NCI-H2107 (cell line): Measurements from ENCODE around the gene NCAPH2.

Experiments
- DNase-seq: peaks from one replicate; lab custom pipeline; 2025; lab: John Stamatoyannopoulos, UW

NCAPH2 gene

DNA sequence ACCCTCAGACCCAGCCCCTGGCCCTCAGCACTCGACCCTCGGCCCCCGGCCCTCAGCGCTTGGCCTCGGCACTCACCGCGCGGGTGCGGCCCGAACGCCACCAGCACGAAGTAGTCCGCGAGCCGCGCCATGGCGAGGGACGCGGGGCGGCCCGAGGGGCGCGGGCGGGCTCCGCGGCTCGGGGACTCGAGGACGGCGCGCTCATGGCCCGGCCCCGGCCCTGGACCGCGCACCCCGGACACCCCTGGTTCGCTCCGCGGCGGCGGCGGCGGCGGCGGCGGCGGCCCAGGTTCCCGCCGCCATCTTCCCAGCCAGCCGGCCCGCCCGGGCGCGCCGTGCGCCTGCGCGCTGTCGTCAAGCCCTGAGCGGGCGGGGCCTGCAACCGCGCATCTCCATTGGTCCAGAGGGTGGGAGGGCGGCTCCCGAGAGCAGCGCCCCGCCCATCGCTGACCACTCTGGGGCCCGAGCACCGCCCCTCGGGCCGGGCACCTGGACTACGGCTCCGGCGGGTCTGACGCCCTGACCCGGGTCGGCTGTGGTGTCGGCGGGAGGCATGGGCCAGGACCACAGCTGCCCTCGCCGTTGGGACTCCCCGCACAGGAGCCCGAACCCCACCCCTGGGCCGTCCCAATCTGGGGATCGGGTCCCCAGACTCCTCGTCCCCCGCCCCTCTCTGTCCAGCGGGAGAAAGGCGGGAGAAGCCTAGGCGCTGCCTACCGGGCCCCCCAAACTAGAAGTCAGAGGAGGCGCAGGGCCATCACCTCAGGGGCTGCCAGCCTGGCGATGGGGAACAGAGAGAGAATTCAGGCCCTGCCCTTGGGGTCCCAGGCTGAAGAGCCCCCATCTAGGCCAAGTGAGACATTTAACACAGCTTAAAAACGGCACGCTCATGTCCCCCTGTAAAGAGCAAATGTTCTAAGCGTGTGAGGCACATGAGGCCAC, 33.0 kb upstream of the NCAPH2 start, which contains the start of gene SBF1:
SBF1 (minus strand) TSS at position 326 of the 942 bp plus-strand sequence; CDS start at position 131, 195 bp downstream.
- no peak for DNase-seq

DNA sequence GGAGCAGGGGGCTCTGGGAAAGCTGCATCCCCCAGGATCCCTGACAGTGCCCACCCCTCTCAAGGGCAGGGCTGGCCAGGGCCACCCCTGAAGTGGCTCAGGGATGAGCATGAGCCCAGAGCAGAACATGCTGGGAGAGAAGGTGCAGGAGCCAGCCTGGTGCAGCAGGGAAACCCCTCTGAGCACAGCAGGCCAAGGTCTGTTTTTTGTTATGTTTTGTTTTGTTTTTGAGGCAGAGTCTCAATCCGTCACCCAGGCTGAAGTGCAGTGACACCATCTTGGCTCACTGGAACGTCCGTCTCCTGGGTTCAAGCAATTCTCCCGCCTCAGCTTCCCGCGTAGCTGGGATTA, 32.4 kb upstream of the NCAPH2 start:
- no peak for DNase-seq

DNA sequence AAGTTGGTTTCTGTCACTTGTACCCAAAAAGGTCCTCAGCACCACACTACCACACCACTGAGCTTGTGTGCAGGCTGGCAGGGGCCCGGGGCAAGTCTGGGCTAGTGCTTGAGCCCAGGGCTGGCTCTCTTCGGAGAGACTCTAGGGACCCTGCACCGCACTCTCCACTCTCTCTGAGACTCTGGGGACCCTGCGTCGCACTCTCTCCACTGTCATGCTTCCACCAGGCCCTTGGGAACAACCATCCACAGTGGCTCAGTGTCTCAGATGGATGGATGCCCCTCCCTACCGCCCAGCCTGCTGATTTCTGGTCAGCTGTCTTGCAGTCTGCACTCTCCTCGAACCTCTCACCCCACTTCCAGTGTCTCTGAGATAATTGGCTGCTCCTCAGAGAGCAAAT, 31.2 kb upstream of the NCAPH2 start:
- no peak for DNase-seq

DNA sequence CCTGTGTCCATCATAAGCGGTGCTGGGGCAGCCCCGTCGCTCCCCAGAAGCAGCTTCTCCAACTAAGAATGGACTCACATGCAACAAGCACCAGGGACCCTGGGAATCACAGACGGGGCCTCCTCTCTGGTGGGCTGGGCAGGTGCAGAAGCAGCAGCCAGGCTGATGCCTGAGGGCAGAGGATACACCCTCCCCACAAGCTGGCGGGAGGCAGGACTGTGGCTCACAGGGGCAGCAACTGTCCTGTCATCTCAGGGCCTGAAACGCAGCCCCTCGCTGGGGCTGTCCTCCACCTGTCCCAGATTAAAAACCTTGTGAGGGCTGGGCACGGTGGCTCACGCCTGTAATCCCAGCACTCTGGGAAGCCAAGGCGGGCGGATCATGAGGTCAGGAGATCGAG, 30.1 kb upstream of the NCAPH2 start:
- no peak for DNase-seq

DNA sequence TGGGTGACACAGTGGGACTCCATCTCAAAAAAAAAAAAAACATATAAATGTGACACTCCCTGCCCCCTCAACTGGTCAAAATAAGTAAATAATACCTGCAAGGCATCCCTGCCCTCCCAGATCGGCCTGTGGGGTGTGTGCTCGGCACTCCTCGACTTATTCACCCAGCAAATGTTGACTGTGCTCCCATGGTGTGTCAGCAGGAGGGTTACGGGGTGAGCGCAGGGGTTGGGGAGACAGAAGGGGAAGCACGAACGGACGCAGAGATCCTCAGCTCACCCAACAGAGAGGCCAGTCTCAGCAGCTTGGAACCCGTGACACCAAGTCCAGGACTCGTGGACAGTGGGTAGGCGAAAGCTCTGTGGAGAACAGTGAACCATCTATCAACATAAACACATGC, 28.3 kb upstream of the NCAPH2 start:
- DNase-seq = no peak

DNA sequence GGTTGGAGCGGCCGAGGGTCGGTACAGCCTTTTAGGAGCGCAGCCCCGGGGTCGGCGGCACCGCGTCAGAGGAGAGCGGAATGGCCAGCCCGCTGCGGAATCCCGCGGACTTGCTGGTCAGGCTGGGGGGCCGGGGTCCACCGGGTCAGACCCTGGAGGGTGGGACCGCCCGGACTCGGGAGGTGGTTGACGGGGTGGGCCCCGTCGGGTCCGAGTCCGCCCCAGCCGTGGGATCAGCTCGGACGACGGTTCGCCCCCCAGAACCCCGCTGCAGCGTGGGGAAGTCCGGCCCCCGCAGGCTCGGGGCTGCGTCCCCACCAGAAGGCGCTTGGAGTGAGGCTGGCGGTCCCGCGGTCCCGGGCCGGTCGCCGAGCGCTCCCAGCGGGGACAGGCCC, 27.0 kb upstream of the NCAPH2 start:
- no peak for DNase-seq

DNA sequence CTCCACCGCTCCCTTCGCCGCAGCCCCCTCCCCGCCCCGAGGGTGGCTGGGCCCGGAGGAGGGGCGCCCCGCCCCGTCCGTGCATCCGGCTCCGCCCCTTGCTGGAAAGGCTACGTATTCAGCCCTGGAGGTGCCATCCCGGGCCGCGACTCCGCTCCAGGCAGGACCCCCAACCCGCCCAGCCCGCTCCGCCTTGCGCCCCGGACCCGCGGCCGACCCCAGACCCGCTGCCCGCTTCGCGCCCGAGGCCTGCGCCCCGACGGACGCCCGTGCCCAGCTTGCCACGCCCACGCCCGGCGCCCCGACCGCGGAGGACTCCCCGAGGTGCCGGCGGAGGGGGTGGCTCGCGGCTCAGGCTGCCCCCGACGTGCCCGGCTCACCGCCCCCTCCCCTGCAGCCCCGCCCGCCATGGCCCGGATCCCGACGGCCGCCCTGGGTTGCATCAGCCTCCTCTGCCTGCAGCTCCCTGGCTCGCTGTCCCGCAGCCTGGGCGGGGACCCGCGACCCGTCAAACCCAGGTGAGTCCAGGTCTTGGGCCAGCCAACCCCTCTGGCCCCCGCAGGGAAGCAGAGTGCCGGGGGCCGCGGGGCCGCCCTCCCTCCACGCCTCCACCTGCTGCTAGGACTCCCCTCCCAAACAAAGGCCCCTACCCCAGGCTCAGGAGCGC, 26.5 kb upstream of the NCAPH2 start, which contains the start of gene ADM2:
ADM2 (plus strand) TSS at position 104 of the 667 bp plus-strand sequence; CDS start at position 409, 305 bp downstream.
- no peak for DNase-seq

DNA sequence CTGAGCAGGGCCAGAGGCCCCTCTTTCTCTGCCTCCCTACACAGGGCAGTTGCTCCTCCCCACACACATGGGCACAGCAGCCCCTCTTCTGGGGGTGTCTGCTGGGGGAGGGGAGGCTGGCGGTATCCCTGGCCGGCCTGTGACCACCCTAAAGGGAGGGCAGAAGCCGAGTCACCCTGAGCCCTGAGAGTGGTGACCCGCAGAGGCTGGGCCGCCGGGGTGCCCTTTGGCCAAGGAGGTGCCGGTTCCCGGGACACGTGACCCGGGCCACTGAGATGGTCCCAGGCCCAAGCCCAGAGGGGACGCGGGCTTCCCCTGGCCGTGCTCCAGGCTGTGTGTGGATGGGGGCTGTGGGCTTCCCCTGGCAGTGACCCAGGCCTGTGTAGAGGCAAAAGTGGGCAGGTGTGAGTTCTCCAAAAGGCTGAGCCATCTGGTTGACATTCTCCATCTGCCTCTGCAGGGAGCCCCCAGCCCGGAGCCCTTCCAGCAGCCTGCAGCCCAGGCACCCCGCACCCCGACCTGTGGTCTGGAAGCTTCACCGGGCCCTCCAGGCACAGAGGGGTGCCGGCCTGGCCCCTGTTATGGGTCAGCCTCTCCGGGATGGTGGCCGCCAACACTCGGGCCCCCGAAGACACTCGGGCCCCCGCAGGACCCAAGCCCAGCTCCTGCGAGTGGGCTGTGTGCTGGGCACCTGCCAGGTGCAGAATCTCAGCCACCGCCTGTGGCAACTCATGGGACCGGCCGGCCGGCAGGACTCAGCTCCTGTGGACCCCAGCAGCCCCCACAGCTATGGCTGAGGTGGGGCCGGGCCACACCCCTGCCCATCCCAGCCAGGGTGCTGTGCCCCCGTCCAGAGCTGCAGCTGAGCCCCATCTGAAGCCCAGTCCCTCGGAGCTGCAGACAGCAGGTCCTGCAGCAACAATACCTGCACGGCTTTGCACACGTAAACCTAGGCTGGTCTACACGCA, 25.6 kb upstream of the NCAPH2 start:
- no peak for DNase-seq

DNA sequence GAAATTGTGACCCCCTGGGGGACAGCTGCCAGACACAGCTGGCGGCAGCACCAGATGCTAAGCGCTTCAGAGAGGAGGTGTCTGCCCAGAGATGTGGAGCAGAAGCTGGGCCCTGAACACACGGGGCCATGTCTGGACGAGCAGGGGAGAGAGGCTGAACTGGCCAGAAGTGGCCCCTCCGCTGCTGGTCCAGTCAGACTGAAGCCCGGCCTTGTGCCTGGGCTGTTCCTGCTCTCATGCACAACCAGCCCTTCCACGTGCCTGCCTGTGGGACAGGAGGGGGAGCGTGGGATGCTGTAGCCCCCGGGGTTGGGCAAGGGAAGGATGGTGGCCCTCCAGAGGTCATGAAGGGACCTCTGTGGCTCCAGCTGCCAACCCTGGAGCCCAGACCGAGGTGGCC, 24.9 kb upstream of the NCAPH2 start:
- no peak for DNase-seq

DNA sequence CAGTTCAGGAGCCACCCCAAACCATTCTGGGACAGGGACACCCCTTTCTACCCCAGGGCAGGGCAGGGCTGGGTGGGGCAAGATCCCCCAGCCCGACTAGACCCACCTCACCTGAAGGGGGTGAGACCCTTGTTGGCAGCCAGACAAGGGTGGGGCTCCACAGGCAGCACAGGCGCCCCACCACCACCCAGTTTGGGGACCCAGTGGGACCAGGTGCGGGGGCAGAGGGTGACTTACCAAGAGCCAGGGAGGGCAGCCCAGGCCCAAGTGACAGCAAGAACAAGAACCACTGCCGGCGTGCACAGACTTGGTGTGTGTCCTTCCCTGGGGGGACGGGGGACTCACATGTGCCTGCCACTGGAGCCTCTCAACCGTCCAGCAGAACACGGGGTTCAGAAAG, 24.5 kb upstream of the NCAPH2 start:
- no peak for DNase-seq

DNA sequence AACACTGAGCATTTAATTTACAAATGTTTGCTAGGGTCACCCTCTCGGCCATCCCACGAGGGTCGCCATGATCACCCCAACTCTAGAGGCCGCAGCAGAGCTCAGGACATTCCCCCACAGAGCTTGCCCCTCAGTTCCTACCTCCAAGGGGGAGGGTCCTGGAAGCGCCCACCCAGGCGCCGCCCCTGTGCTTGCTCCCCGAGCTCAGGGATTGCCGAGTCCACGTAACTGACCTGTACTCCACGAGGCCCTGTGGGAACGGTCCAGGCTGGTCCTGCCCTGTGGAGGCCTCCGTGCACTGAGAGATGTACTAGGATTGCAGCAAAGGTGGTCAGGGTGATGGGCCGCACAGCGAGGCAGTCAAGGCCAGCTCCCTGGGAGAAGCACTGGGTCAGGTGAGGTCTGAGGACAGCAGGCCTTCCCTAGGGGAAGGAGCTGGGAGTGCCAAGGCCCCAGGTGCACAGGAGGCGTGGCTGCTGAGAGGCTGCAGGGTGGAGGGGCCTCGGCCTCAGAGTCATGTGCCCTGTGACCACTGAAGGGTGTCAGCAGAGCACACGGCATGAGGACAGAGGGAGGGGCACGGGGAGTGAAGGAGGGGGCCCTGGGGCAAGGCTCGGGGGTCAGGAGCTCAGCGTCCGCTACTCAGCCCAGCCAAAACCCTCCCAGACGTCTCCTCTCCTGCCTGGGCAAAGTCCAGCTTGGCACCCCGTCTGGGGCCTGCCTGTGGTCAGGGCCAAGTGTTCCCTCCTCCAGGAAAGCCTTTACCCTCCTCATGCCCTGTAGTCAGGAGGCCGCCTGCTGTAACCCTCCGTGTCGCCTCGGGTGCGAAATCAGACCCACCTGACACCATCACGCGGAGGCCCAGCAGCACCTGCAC, 23.8 kb upstream of the NCAPH2 start:
- no peak for DNase-seq

DNA sequence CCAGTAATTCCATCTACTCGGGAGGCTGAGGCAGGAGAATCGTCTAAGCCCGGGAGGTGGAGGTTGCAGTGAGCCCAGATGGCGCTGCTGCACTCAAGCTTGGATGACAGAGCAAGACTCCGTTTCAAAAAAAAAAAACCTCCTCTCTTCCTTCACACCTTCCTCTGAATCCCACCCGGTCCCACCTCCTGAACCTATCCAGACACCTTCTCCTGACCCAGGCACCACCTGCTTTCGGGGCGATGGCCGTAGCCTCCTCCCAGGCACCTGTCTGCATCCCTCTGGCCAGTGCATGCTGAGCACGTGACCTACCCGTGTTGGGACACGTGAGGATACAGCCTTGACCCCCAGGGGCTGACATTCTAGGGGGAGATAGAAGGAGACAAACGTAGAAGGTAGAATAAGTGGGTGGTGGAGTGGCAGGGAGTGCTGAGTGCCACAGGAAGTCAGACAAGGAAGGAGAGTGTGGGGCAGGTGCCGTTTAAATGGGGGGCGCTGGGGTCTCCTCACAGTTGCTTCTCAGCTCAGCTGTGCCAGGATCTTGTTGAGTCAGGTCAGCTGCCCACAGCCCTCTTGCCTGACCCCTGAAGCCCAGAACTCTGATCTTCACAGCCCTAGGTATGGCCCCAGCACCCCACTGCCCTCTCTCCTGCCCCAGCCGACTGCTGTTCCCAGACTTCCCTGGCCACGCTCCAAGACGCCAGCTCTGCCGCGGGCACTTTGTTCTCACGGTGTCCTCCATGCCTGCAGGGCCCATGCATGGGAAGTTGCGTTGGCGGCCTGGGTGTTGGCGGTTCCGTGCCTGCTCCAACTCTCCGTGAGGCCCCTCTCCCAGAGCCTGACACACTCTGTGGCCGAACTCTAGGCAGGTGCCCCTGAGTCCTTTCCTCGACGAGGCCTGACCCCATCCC, 22.5 kb upstream of the NCAPH2 start:
- DNase-seq = no peak

DNA sequence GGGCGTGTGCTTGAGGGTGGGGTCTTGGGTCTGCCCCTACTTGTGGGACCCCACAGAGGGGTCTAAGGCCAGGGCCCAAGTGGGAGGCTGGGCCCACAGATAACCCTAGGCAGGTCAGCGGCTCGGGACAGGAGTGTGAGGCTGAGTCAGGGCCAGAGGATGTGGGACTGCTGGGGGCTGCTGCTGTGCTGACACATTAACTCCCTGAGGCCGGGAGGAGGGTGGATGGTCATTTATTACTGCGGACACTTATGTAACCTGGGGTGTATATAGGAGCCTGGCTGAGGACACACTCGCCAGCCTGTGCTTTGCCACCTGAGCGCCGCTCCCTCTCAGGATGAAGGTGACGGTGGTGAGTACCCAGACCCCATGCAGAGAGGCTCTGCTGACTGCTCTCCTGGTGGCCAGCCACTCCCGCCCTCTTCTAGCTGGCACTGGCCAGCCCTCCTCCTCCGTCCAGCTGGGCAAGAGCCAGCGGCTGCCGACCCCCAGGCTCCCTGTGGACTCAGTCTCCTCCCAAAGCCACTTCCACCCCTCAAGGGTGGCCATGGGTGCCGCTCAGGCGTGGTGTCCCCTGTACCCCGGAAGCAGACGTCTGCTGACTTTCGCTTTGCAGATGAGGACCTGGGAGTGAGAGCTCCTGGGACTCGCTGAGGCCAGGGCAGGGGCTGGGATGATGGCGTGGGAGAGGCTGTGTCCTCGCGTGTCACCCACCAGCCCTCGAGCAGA, 21.3 kb upstream of the NCAPH2 start, which contains the start of gene MIOX:
MIOX (plus strand) TSS at position 299 of the 729 bp plus-strand sequence; CDS start at position 338, 39 bp downstream.
- no peak for DNase-seq

DNA sequence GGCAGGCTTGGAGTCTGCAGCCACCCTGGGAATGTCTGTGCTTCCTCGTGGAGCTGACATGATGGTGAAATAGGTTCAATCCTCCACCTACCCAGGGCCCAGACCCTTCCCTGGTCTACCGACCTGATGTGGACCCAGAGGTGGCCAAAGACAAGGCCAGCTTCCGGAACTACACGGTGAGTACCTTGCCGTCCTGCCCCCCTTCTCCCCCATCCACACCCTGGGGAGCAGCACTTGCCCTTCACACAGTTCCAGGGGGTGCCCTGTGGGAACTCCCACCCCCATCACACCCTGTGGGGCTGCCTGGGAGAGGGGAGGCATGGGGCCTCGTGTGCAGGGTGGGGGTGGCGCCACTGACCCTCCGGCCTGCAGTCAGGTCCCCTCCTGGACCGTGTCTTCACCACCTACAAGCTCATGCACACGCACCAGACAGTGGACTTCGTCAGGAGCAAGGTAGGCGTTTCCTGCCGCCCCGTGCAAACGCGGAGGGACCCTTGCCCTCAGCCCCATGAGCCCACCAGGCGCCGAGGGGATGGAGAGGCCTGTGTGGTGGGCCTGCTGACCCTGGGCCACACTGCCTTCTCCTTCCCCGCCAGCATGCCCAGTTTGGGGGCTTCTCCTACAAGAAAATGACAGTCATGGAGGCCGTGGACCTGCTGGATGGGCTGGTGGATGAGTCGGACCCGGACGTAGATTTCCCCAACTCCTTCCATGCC, 20.6 kb upstream of the NCAPH2 start:
- no peak for DNase-seq

DNA sequence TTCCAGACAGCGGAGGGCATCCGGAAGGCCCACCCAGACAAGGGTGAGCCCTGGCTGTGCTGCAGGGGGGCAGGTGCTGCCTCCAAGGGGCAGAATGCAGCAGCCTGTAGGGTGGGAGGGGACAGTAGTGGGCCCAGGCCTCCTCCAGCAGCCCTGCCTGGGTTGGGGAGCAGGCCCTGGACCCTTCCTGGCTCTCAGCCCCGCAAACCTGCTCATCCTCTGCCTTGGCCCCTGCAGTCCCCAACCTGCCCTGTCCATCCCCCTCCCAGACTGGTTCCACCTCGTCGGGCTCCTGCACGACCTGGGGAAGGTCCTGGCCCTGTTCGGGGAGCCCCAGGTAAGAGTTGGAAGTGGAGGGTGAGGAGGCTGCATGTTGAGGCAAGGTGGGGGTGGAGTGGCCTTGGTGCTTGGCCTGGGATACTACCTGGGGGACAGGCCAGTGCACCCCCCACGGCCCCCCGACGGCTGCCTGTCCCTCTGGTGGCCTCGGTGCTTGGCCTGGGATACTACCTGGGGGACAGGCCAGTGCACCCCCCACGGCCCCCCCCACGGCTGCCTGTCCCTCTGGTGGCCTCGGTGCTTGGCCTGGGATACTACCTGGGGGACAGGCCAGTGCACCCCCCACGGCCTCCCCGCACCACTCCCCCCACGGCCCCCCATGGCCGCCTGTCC, 19.9 kb upstream of the NCAPH2 start:
- DNase-seq = no peak

DNA sequence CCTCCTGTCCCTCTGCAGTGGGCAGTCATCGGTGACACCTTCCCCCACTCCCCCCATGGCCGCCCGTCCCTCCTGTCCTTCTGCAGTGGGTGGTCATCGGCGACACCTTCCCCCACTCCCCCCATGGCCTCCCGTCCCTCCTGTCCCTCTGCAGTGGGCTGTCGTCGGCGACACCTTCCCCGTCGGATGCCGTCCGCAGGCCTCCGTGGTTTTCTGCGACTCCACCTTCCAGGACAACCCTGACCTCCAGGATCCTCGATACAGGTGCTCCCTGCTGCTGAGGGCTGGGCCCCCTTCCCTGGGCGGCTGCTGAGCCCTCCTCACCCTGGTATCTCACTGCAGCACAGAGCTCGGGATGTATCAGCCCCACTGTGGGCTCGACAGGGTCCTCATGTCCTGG, 19.1 kb upstream of the NCAPH2 start:
- no peak for DNase-seq

DNA sequence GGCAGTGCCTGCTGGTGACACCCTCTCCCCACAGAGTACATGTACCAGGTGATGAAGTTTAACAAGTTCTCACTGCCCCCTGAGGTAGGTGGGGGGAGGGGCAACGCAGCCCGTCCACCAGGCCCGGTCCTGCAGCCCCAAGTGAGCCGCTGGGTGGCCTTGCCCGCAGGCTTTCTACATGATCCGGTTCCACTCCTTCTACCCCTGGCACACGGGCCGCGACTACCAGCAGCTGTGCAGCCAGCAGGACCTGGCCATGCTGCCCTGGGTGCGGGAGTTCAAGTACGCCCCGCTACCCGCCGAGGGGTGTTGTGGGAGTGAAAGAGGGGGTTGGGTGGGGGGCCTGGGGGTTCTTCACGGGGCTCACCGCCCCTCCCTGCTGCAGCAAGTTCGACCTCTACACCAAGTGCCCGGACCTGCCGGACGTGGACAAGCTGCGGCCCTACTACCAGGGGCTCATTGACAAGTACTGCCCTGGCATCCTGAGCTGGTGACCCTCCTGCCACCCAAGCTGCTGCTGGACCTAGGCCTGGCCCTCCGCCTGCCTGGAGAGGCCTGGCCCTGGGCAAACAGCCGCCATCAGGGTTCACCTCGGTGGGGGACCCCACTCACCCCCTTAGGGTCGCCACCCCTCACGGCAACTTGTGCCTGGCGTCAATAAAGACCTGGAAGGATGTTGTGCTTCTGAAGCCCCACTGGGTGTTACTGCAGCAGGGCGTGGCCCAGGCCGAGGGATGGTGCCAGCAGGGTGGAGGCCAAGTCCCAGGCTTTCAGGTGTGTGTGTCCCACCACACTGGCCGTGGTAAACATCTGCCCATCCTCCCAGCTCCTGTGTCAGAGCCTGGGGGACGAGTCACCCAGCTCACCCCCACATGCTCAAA, 18.4 kb upstream of the NCAPH2 start:
- no peak for DNase-seq
